ENCODE results near the gene ZFTA. TPM values are rescaled to one million over a fixed set of nuclear protein-coding genes. Genes with fewer than 3 reads are reported as not detected.
A peak's percentile ranks its signal among the peaks of the same experiment; 100 is the strongest.

ZFTA gene
- total and polyA plus RNA-seq, 8 donors = 9.2 to 40.0 (median 32.4) TPM

DNA sequence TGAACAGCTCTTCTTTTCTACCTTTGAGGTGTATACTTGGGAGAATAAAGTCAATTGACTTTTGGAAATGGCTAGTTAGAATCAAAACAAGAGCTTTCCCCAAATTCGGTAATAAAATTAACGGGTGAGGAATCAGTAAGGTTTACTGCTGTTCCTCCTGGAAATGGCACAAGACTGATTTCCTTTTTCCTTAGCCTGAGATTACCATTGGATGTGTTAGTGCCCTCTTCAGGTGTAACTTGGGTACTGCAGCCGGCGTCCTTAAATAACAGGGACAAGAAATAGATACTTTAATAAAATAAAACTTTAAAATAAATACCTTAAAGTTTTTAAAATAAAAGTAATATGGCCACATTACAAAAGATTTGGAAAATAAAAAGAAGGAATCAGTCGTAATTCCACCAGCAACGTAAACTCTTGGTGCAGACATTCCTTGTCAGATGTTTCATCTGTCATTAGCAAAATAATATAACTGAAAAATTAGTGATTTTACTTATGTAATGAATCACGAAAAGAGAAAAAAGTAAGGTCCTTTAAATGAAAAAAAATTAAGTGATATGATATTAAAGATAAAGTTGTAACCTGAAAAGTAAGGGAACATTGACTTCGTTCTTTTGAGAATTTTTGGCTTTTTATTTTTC lies 29.7 kb downstream of the ZFTA start:
- peak in 3 of 4 donors; percentile 52 to 74 (median 59) for DNase-seq
- H3K4me3 ChIP-seq = no peak overlapping the region
- peaks cover 0 to 10% of the 10 kb centered on the region in 2 donors for H3K4me1 ChIP-seq
- H3K27me3 ChIP-seq = no peaks in the 10 kb centered on the region
- H3K36me3 ChIP-seq = no peaks in the 10 kb centered on the region
- ATAC-seq = peak; percentile 96
- H3K9me3 ChIP-seq = no peaks in the 10 kb centered on the region
- TF ChIP-seq, protein P1, sequence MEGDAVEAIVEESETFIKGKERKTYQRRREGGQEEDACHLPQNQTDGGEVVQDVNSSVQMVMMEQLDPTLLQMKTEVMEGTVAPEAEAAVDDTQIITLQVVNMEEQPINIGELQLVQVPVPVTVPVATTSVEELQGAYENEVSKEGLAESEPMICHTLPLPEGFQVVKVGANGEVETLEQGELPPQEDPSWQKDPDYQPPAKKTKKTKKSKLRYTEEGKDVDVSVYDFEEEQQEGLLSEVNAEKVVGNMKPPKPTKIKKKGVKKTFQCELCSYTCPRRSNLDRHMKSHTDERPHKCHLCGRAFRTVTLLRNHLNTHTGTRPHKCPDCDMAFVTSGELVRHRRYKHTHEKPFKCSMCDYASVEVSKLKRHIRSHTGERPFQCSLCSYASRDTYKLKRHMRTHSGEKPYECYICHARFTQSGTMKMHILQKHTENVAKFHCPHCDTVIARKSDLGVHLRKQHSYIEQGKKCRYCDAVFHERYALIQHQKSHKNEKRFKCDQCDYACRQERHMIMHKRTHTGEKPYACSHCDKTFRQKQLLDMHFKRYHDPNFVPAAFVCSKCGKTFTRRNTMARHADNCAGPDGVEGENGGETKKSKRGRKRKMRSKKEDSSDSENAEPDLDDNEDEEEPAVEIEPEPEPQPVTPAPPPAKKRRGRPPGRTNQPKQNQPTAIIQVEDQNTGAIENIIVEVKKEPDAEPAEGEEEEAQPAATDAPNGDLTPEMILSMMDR (IDR thresholded peaks at IDR 0.05) = peak; percentile 85 to 97
- intact Hi-C loops (cut with DNase I) = loop anchor here in 1 of 2 donors (10.0 kb wide), 1 partner anchor 94 kb away; no protein-coding TSS in a partner anchor
- H3K27ac ChIP-seq = no peak overlapping the region

DNA sequence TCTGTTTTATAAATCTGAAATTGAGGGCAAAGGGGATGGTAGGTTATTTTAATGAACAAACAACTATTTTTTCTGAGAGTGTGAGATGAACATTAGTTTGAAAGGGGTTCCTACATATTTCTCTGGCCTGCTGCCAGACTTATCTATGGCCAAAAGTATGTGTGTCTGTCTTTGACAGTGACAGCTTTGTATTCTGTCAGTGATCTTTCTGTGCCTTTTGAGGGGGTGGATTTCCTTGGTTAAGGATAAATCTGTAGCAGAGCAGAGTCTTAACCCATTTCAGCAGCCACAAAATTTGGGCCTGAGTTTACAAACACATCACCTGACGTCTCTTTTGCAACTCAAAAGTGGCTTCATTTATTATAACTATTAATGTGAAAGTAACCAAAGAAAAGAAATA lies 30.9 kb downstream of the ZFTA start:
- DNase-seq (no peak), ATAC-seq (no peak)
- Histone ChIP-seq H3K9me3 (no peaks in the 10 kb centered on the region), H3K27ac (no peak overlapping the region), H3K4me1 (peaks cover 0 to 10% of the 10 kb centered on the region in 2 donors), H3K36me3 (no peaks in the 10 kb centered on the region), H3K4me3 (no peak overlapping the region), H3K27me3 (no peaks in the 10 kb centered on the region)
- TF ChIP-seq, protein P1 (IDR thresholded peaks at IDR 0.05) = no peak
- intact Hi-C loops (cut with DNase I) = loop anchor here in 1 of 2 donors (10.0 kb wide), 1 partner anchor 93 kb away; no protein-coding TSS in a partner anchor

DNA sequence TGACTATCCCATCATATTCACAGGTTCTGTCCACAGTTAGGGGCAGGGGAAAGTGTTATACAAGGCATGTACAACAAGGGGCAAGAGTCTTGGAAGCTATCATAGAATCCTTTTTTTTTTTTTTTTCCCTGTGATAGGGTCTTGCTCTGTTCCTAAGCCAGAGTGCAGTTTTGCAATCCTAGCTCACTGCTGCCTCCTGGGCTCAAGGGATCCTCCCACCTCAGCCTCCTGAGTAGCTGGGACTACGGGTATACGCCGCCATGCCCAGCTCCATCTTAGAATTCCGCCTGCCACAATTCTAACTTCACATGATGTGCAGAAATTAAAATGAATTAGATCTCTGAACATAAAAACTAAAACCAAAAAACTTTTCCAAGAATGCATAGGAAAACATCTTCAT lies 31.7 kb downstream of the ZFTA start:
- intact Hi-C loops (cut with DNase I) = loop anchor here in 1 of 2 donors (10.0 kb wide), 1 partner anchor 92 kb away; no protein-coding TSS in a partner anchor
- no peak overlapping the region for H3K27ac ChIP-seq
- no peaks in the 10 kb centered on the region for H3K36me3 ChIP-seq

DNA sequence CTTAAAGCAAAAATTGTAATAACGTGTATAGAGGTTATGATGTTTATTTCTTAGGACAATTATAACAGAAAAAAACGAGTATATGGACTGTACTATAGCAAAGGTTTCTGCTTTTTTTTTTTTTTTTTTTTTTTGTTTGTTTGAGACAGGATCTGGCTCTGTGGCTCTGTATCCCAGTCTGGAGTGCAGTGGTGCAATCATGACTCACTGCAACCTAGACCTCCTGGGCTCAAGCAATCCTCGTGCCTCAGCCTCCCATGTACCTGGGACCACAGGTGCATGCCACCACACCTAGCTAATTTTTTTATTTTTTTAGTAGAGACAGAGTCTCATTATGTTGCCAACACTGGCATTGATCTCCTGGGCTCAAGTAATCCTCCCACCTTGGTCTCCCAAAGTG lies 39.2 kb downstream of the ZFTA start:
- TF ChIP-seq, protein P1 (IDR thresholded peaks at IDR 0.05) = no peak
- intact Hi-C loops (cut with DNase I) = no loop called here
- H3K4me3 ChIP-seq = no peak overlapping the region
- H3K4me1 ChIP-seq = no peaks in the 10 kb centered on the region
- H3K9me3 ChIP-seq = no peaks in the 10 kb centered on the region
- ATAC-seq (no peak), DNase-seq (no peak)
- H3K36me3 ChIP-seq = no peaks in the 10 kb centered on the region
- H3K27ac ChIP-seq = no peak overlapping the region
- H3K27me3 ChIP-seq = no peaks in the 10 kb centered on the region

More for the DNA sequence above, 31.7 kb downstream of the ZFTA start:
- Histone ChIP-seq H3K4me1 (peaks cover 0 to 10% of the 10 kb centered on the region in 2 donors), H3K4me3 (no peak overlapping the region), H3K9me3 (no peaks in the 10 kb centered on the region), H3K27me3 (no peaks in the 10 kb centered on the region)
- DNase-seq (no peak), ATAC-seq (no peak)
- TF ChIP-seq, protein P1 (IDR thresholded peaks at IDR 0.05) = no peak

DNA sequence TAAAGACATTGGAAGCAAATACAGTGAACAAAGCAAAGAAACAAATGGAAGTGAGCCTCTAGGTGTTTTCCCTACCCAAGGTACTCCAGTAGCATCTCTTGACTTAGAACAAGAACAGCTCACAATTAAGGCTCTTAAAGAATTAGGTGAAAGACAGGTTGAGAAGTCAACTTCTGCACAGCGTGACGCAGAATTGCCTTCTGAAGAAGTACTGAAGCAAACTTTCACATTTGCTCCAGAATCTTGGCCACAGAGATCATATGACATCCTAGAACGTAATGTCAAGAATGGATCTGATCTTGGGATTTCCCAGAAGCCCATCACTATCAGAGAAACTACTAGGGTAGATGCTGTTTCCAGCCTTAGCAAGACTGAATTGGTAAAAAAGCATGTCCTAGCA lies 48.0 kb downstream of the ZFTA start:
- intact Hi-C loops (cut with DNase I) = no loop called here

More for the DNA sequence above, 48.0 kb downstream of the ZFTA start:
- H3K36me3 ChIP-seq = peaks cover 0 to 15% of the 10 kb centered on the region in 2 donors
- TF ChIP-seq, protein P1 (IDR thresholded peaks at IDR 0.05) = no peak
- no peaks in the 10 kb centered on the region for H3K27me3 ChIP-seq
- ATAC-seq = no peak
- no peaks in the 10 kb centered on the region for H3K9me3 ChIP-seq
- no peak overlapping the region for H3K4me3 ChIP-seq
- no peak for DNase-seq
- no peaks in the 10 kb centered on the region for H3K4me1 ChIP-seq
- H3K27ac ChIP-seq = no peak overlapping the region

Data from left lung (tissue), 10 donors.